Thoracic aorta endothelial cell (primary cell): Measurements from ENCODE around the gene STX17. TPM values are rescaled to one million over a fixed set of nuclear protein-coding genes. Genes with fewer than 3 reads are reported as not detected.

Source experiments
- total RNA-seq: library from RNA; depleted of rRNA; stranded (reverse); fragments of >200 nt; gene quantifications from 2 replicates; pipeline ENCODE4 v1.2.3, GENCODE V29; 2012

The STX17 gene
- 19.9 and 26.9 TPM in 2 replicates for total RNA-seq

GRCh38 chr9:99906403-99907207 lies at the start of gene STX17:
STX17 (plus strand) TSS chr9:99906654; CDS start chr9:99915240, 8,586 bp downstream.

Other genes starting within 250 kb of the STX17 start
- under 0.01 and 0.07 TPM in 2 replicates for gene NR4A3, start 84.8 kb upstream of the STX17 start, total RNA-seq
- gene ERP44, start 192.3 kb downstream of the STX17 start, total RNA-seq = 20.3 and 24.6 TPM in 2 replicates
- 33.2 and 34.5 TPM in 2 replicates for gene INVS, start 192.6 kb downstream of the STX17 start, total RNA-seq